ENCODE results near the gene EXOC6B. TPM values are rescaled to one million over a fixed set of nuclear protein-coding genes. Genes with fewer than 3 reads are reported as not detected.
"Not testable (repeated sequence)": the region's sequence is repeated elsewhere in the genome, so short reads cannot be mapped to it uniquely, and the experiment has no call there.

EXOC6B gene
- total and polyA plus RNA-seq, 4 donors: 5.8 to 45.9 (median 26.2) TPM

DNA sequence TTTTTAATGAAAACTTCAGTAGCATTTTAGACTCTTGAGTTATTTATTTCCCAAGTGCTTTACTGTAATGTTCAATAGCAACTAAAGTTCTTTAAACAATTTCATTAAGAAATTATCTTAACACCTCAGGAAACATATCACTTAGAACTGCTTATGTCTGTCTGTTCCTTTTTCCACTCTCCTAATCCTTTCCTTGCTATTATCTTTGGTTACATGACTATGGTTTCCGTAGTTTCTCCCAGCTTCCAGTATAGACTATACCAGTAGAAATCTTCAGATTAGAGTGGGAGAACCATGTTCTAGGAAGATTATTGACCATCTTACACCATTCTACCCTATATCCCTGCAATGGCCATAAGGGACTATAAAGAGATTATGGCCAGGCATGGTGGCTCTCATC lies 280.0 kb downstream of the EXOC6B start:
- 99 to 100% methylated on average over 1 of the region's 1 CpG for WGBS, 2 donors
- intact Hi-C loops (cut with DNase I): no loop called here
- ATAC-seq (ENCODE audit: low FRiP score) (no peak), DNase-seq (no peak)
- Histone ChIP-seq H3K27me3 (ENCODE audit: control insufficient read depth in 1 of 2, insufficient read depth in 2 of 2, low read length in 1 of 2) (no peaks in the 10 kb centered on the region), H3K4me1 (ENCODE audit: control insufficient read depth in 1 of 2, insufficient read depth in 2 of 2, low read length in 2 of 2) (no peaks in the 10 kb centered on the region), H3K27ac (ENCODE audit: low read depth in 1 of 2, low read length in 2 of 2) (no peak overlapping the region), H3K4me3 (ENCODE audit: low read length in 2 of 2) (no peak overlapping the region), H3K36me3 (ENCODE audit: control insufficient read depth in 1 of 2, insufficient read depth in 2 of 2, low read length in 1 of 2) (no peaks in the 10 kb centered on the region), H3K9me3 (ENCODE audit: control insufficient read depth, low read length) (no peaks in the 10 kb centered on the region)

DNA sequence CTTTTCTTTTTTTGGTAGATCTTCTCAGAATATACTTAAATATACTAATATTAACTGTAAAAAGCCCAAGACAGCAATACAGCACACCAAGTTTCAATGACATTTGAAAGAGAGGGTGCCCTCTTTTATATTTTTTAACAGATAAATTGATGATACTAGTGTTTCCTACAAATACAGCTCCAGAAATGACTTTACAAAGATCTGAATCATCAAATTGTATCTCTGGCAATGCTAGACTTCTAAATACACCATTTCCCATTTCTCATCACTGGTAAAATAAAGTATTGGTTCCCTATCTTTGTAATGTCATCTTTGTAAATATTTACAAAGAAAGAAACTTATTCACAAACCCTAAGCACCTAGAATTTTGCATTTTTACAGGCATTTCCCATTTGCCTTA lies 281.3 kb downstream of the EXOC6B start:
- intact Hi-C loops (cut with DNase I): no loop called here
- Histone ChIP-seq H3K27me3 (ENCODE audit: control insufficient read depth in 1 of 2, insufficient read depth in 2 of 2, low read length in 1 of 2) (no peaks in the 10 kb centered on the region), H3K36me3 (ENCODE audit: control insufficient read depth in 1 of 2, insufficient read depth in 2 of 2, low read length in 1 of 2) (no peaks in the 10 kb centered on the region), H3K4me3 (ENCODE audit: low read length in 2 of 2) (no peak overlapping the region), H3K27ac (ENCODE audit: low read depth in 1 of 2, low read length in 2 of 2) (no peak overlapping the region), H3K4me1 (ENCODE audit: control insufficient read depth in 1 of 2, insufficient read depth in 2 of 2, low read length in 2 of 2) (no peaks in the 10 kb centered on the region), H3K9me3 (ENCODE audit: control insufficient read depth, low read length) (no peaks in the 10 kb centered on the region)
- no peak for ATAC-seq (ENCODE audit: low FRiP score)
- DNase-seq: no peak

DNA sequence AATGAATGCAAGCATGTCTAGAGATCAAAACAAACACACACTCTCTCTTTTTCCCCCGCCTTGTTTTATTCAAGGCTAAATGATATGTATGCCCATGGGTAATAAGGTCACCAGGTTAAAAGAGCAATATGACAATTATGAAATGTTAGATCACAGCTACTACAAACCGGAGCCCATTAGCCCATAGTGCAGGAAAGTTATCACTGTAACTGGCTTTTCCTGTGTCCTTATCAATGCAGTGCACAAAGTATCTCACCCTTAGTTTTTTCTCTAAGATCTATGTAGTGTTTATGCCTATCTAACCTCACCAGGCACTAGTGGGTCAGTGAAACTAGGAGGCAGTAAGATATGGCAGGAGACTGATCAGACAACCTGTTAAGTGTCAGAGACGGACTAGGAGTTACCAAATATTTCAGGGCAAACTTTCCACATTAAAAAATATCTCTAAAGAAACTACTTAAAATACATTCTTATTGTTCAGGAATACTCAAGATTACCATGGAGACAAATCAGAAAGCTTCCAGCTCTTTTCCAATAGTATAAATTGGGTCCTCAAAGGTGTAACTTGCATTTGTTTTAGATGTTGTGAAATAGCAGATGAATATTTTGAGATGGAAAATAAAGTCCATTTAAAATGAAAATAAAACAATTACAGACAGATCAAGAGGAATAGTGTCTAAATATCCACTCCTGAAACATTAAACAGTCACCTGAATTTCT lies 282.2 kb downstream of the EXOC6B start:
- intact Hi-C loops (cut with DNase I): no loop called here
- Histone ChIP-seq H3K9me3 (ENCODE audit: control insufficient read depth, low read length) (no peaks in the 10 kb centered on the region), H3K27ac (ENCODE audit: low read depth in 1 of 2, low read length in 2 of 2) (no peak overlapping the region), H3K4me3 (ENCODE audit: low read length in 2 of 2) (no peak overlapping the region), H3K27me3 (ENCODE audit: control insufficient read depth in 1 of 2, insufficient read depth in 2 of 2, low read length in 1 of 2) (no peaks in the 10 kb centered on the region), H3K36me3 (ENCODE audit: control insufficient read depth in 1 of 2, insufficient read depth in 2 of 2, low read length in 1 of 2) (no peaks in the 10 kb centered on the region), H3K4me1 (ENCODE audit: control insufficient read depth in 1 of 2, insufficient read depth in 2 of 2, low read length in 2 of 2) (no peaks in the 10 kb centered on the region)
- DNase-seq (no peak), ATAC-seq (ENCODE audit: low FRiP score) (no peak)
- 82 to 90% methylated on average over 3 of the region's 3 CpGs for WGBS, 2 donors

DNA sequence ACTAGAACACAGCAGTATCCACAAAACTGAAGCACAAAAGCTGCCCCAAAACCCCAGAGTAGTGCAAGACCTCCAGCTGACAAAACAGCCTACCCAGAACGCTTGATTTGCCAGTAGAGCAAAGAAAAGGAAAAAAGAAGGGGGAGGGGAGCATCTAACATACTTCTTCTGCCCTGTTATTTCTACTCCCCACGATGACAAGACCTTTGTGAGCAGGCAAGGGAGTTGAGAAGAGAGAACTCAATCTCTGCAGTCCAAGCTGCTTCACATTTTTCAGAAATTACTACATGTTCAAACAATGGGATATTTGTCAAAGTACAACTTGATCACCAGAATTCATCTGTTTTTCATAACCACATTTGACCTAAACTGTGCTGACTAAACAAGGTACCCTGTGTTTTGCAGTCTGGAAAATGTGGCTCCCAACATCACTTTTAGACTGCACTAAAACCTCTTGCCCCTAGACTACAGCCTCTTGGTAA lies 286.7 kb downstream of the EXOC6B start:
- no peak overlapping the region for H3K4me3 ChIP-seq (ENCODE audit: low read length in 2 of 2)
- DNase-seq (no peak), ATAC-seq (ENCODE audit: low FRiP score) (no peak)
- no peaks in the 10 kb centered on the region for H3K36me3 ChIP-seq (ENCODE audit: control insufficient read depth in 1 of 2, insufficient read depth in 2 of 2, low read length in 1 of 2)
- H3K9me3 ChIP-seq (ENCODE audit: control insufficient read depth, low read length): no peaks in the 10 kb centered on the region
- H3K27me3 ChIP-seq (ENCODE audit: control insufficient read depth in 1 of 2, insufficient read depth in 2 of 2, low read length in 1 of 2): no peaks in the 10 kb centered on the region
- intact Hi-C loops (cut with DNase I): no loop called here
- 23 to 43% methylated on average over 2 of the region's 2 CpGs for WGBS, 2 donors
- no peak overlapping the region for H3K27ac ChIP-seq (ENCODE audit: low read depth in 1 of 2, low read length in 2 of 2)
- H3K4me1 ChIP-seq (ENCODE audit: control insufficient read depth in 1 of 2, insufficient read depth in 2 of 2, low read length in 2 of 2): no peaks in the 10 kb centered on the region

DNA sequence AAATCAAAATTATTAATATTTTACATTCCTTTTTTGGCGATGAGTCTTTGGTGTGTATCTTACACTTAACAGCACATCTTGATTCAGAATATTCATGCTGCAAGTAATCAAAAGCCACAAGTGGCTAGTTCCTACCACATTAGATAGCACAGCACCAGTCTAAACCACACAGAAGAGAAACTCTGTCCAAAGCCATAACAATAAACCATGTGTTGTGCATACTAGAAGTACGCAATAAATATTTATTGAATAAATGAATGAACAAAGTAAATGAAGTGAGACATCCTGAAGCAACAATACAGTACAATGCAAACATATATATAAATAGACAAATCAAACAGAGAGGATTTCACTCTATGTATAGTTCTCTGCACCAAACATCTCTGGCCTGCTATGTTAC lies 287.3 kb downstream of the EXOC6B start:
- no peaks in the 10 kb centered on the region for H3K4me1 ChIP-seq (ENCODE audit: control insufficient read depth in 1 of 2, insufficient read depth in 2 of 2, low read length in 2 of 2)
- H3K36me3 ChIP-seq (ENCODE audit: control insufficient read depth in 1 of 2, insufficient read depth in 2 of 2, low read length in 1 of 2): no peaks in the 10 kb centered on the region
- no peaks in the 10 kb centered on the region for H3K9me3 ChIP-seq (ENCODE audit: control insufficient read depth, low read length)
- 98 to 99% methylated on average over 2 of the region's 2 CpGs for WGBS, 2 donors
- no peaks in the 10 kb centered on the region for H3K27me3 ChIP-seq (ENCODE audit: control insufficient read depth in 1 of 2, insufficient read depth in 2 of 2, low read length in 1 of 2)
- no peak for DNase-seq
- H3K4me3 ChIP-seq (ENCODE audit: low read length in 2 of 2): no peak overlapping the region
- no peak for ATAC-seq (ENCODE audit: low FRiP score)
- H3K27ac ChIP-seq (ENCODE audit: low read depth in 1 of 2, low read length in 2 of 2): no peak overlapping the region
- intact Hi-C loops (cut with DNase I): no loop called here

DNA sequence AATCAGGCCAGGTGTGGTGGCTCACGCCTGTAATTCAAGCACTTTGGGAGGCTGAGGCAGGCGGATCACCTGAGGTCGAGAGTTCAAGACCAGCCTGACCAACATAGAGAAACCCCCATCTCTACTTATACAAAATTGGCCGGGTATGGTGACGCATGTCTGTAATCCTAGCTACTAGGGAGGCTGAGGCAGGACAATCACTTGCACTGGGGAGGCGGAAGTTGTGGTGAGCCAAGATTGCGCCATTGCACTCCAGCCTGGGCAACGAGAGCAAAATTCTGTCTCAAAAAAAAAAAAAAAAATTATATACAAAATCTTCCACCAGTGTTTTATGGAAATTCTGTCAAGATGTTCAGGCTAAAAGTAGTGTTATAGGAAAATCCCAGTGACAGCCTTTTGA lies 290.2 kb downstream of the EXOC6B start:
- H3K4me1 ChIP-seq (ENCODE audit: control insufficient read depth in 1 of 2, insufficient read depth in 2 of 2, low read length in 2 of 2); ATAC-seq (ENCODE audit: low FRiP score); DNase-seq; intact Hi-C loops (cut with DNase I); H3K9me3 ChIP-seq (ENCODE audit: control insufficient read depth, low read length); H3K27me3 ChIP-seq (ENCODE audit: control insufficient read depth in 1 of 2, insufficient read depth in 2 of 2, low read length in 1 of 2); H3K4me3 ChIP-seq (ENCODE audit: low read length in 2 of 2); H3K27ac ChIP-seq (ENCODE audit: low read depth in 1 of 2, low read length in 2 of 2); H3K36me3 ChIP-seq (ENCODE audit: control insufficient read depth in 1 of 2, insufficient read depth in 2 of 2, low read length in 1 of 2): not testable (repeated sequence)
- WGBS, 2 donors: 89 to 97% methylated on average over 8 of the region's 8 CpGs

DNA sequence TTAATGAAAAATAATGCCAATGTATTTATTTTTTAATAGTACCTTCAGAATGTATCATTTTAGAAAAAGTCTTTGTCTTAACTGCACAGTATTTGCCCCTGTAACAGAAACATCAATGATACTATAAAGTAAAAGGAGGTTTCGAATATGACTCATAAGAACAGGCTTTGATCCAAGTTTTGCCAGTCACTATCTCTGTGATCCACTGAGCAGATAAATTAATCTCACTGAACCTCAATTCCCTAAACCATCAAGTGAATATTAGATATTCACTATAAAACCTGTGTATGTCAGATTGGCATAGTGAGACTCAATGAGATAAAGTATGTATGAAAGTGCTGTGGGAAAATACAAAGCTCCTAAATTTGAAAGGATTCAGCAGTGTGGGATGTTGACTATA lies 292.1 kb downstream of the EXOC6B start:
- Histone ChIP-seq H3K36me3 (ENCODE audit: control insufficient read depth in 1 of 2, insufficient read depth in 2 of 2, low read length in 1 of 2) (no peaks in the 10 kb centered on the region), H3K4me3 (ENCODE audit: low read length in 2 of 2) (no peak overlapping the region), H3K27me3 (ENCODE audit: control insufficient read depth in 1 of 2, insufficient read depth in 2 of 2, low read length in 1 of 2) (no peaks in the 10 kb centered on the region), H3K27ac (ENCODE audit: low read depth in 1 of 2, low read length in 2 of 2) (no peak overlapping the region), H3K9me3 (ENCODE audit: control insufficient read depth, low read length) (no peaks in the 10 kb centered on the region), H3K4me1 (ENCODE audit: control insufficient read depth in 1 of 2, insufficient read depth in 2 of 2, low read length in 2 of 2) (no peaks in the 10 kb centered on the region)
- intact Hi-C loops (cut with DNase I): no loop called here
- no peak for DNase-seq
- WGBS, 2 donors: 81 to 89% methylated on average over 1 of the region's 1 CpG
- no peak for ATAC-seq (ENCODE audit: low FRiP score)

DNA sequence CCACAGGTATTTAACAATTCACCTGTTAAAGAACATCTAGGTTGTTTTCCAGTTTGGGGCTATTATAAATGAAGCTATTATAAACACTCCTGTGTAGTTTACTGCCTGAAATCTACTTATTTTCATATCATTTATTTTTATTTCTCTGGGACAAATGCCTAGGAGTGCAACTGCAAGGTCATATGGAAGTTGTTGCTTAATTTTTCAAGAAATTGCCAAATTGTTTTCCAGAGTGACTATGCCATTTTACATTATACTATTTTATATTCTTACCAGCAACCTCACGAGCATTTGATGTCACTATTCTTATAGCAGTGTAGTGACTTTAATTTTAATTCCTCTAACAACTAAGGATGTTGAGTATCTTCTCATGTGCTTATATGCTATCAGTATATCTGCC lies 298.4 kb downstream of the EXOC6B start:
- Histone ChIP-seq H3K4me1 (ENCODE audit: control insufficient read depth in 1 of 2, insufficient read depth in 2 of 2, low read length in 2 of 2) (no peaks in the 10 kb centered on the region), H3K9me3 (ENCODE audit: control insufficient read depth, low read length) (no peaks in the 10 kb centered on the region), H3K4me3 (ENCODE audit: low read length in 2 of 2) (no peak overlapping the region), H3K36me3 (ENCODE audit: control insufficient read depth in 1 of 2, insufficient read depth in 2 of 2, low read length in 1 of 2) (no peaks in the 10 kb centered on the region), H3K27ac (ENCODE audit: low read depth in 1 of 2, low read length in 2 of 2) (no peak overlapping the region), H3K27me3 (ENCODE audit: control insufficient read depth in 1 of 2, insufficient read depth in 2 of 2, low read length in 1 of 2) (no peaks in the 10 kb centered on the region)
- WGBS, 2 donors: 89 to 93% methylated on average over 1 of the region's 1 CpG
- no peak for ATAC-seq (ENCODE audit: low FRiP score)
- intact Hi-C loops (cut with DNase I): no loop called here
- no peak for DNase-seq

DNA sequence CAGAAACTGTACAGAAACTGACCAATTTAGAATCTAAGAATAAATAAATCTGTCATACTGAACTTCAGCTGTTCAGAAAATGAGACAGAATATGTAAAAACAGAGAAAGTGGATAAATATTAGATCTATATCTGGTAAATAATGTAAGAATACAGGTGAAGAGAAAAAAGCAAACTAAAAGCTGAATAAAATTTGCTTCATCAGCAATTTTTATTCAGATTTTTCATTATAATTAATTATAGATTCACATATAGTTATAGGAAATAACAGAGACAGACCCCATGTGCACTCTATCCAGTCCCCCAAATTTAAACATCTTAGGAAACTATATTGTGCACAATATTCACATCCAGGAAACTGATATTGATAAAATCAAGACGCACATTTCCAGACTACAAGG lies 299.2 kb downstream of the EXOC6B start:
- Histone ChIP-seq H3K36me3 (ENCODE audit: control insufficient read depth in 1 of 2, insufficient read depth in 2 of 2, low read length in 1 of 2) (no peaks in the 10 kb centered on the region), H3K9me3 (ENCODE audit: control insufficient read depth, low read length) (no peaks in the 10 kb centered on the region), H3K27me3 (ENCODE audit: control insufficient read depth in 1 of 2, insufficient read depth in 2 of 2, low read length in 1 of 2) (no peaks in the 10 kb centered on the region), H3K4me3 (ENCODE audit: low read length in 2 of 2) (no peak overlapping the region), H3K4me1 (ENCODE audit: control insufficient read depth in 1 of 2, insufficient read depth in 2 of 2, low read length in 2 of 2) (no peaks in the 10 kb centered on the region), H3K27ac (ENCODE audit: low read depth in 1 of 2, low read length in 2 of 2) (no peak overlapping the region)
- no peak for DNase-seq
- intact Hi-C loops (cut with DNase I): no loop called here
- 96 to 97% methylated on average over 1 of the region's 1 CpG for WGBS, 2 donors
- no peak for ATAC-seq (ENCODE audit: low FRiP score)
